Spinal cord (tissue), 10 donors: ENCODE results near the gene ZBTB7A. TPM values are rescaled to one million over a fixed set of nuclear protein-coding genes. Genes with fewer than 3 reads are reported as not detected.
A peak's percentile ranks its signal among the peaks of the same experiment; 100 is the strongest.

ENCODE experiments used
- DNase-seq, 6 donors: peaks; one replicate each; pipeline versions ENCODE4 v3.0.0 to v3.0.0-alpha.2; 2013 to 2015; ENCODE audit warnings: low spot score in 6 of 6, low read depth in 4 of 6
- H3K27ac ChIP-seq: one replicate; pipeline ENCODE4 v1.5.1; 2013; ENCODE audit warnings: low read depth, low read length, control low read depth
- H3K27me3 ChIP-seq: one replicate; pipeline ENCODE4 v1.6.1; 2013; ENCODE audit warnings: low read length; ENCODE audit not compliant: control insufficient read depth, insufficient read depth
- H3K36me3 ChIP-seq: one replicate; pipeline ENCODE4 v1.6.1; 2013; ENCODE audit warnings: low read length; ENCODE audit not compliant: control insufficient read depth, insufficient read depth
- H3K4me1 ChIP-seq: one replicate; pipeline ENCODE4 v1.6.1; 2013; ENCODE audit warnings: low read length; ENCODE audit not compliant: control insufficient read depth, insufficient read depth
- H3K4me3 ChIP-seq: one replicate; pipeline ENCODE4 v1.5.1; 2013; ENCODE audit warnings: low read depth, low read length, control low read depth
- H3K9me3 ChIP-seq: one replicate; pipeline ENCODE4 v1.6.1; 2013; ENCODE audit warnings: low read length; ENCODE audit not compliant: control insufficient read depth, insufficient read depth
- WGBS: methylation state at CpG from one replicate; pipeline ENCODE4 v1.1.5; 2013; ENCODE audit warnings: missing lambda C conversion rate; ENCODE audit not compliant: insufficient coverage; 5-methylcytosine and 5-hydroxymethylcytosine counted together
- polyA plus RNA-seq, 2 donors: library from polyadenylated mRNA; unstranded; fragments of 120-200 nt; gene quantifications; one replicate each; pipeline ENCODE4 v1.2.1, GENCODE V29; 2013; ENCODE audit not compliant: insufficient read length in 2 of 2
- total RNA-seq, 2 donors: library from RNA; depleted of rRNA in 1 of 2; stranded (reverse); fragments of 120-200 nt in 1 of 2; fragments of >200 nt in 1 of 2; gene quantifications; one replicate each; pipeline versions ENCODE4 v1.2.3 to v1.2.4, GENCODE V29; 2013 to 2014
- donor health status: healthy.

ZBTB7A gene
- total and polyA plus RNA-seq, 4 donors, result 6.6 to 14.6 (median 9.8) TPM

DNA sequence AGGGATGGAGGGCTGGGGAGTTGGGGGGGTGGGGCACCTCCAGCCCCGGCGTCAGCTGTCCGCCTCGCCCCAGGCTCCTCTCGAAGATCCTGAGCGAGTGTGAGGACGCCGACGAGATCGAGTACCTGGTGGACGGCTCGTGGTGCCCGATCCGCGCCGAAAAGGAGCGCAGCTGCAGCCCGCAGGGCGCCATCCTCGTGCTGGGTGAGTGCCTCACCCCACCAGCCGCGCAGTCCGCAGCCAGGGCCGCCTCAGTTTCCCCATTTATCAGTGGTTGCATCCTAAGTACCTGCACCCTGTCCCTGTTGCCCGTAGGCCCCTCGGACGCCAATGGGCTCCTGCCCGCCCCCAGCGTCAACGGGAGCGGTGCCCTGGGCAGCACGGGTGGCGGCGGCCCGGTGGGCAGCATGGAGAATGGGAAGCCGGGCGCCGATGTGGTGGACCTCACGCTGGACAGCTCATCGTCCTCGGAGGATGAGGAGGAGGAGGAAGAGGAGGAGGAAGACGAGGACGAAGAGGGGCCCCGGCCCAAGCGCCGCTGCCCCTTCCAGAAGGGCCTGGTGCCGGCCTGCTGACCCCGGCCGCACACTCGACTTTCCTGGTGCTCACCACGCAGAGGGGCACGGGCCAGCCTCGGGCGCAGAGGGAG lies 29.3 kb downstream of the ZBTB7A start:
- WGBS, result 91% methylated on average over 46 of the region's 54 CpGs
- Histone ChIP-seq H3K27me3 (no peaks in the 10 kb centered on the region), H3K27ac (no peak overlapping the region), H3K4me1 (peaks cover 29% of the 10 kb centered on the region), H3K9me3 (no peaks in the 10 kb centered on the region), H3K4me3 (no peak overlapping the region), H3K36me3 (peaks cover 87% of the 10 kb centered on the region)
- DNase-seq, result no peak

DNA sequence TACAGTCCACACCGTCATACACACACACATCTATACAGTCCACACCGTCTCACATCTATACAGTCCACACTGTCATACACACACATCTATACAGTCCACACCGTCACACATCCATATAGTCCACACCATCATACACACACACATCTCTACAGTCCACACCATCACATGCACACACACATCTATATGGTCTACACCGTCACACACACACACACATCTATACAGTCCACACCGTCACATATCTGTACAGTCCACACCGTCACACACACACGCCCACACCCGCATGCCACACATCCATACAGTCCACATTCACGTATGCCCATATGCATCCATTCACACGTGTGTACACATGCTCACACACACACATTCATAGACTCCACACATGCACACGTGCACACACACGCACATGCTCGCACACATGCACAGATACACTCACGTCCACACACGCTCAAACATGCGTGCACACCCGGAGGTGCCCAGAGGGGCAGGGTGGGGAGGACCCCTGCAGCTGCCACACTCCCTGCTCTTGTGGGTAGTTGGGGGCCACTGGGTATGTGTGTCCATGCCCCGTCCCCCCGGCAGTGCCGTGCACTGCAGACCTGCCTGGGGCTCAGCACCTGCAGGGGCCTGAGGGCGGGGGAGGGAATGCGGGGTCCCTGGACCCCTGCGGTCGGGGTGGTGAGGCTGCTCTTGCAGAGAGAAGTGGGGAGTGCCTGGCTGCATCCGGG lies 30.0 kb downstream of the ZBTB7A start:
- no peak overlapping the region for H3K4me3 ChIP-seq
- WGBS, result 94% methylated on average over 25 of the region's 25 CpGs
- DNase-seq, result no peak
- no peak overlapping the region for H3K27ac ChIP-seq
- H3K27me3 ChIP-seq, result no peaks in the 10 kb centered on the region
- peaks cover 36% of the 10 kb centered on the region for H3K4me1 ChIP-seq
- H3K36me3 ChIP-seq, result peaks cover 88% of the 10 kb centered on the region
- no peaks in the 10 kb centered on the region for H3K9me3 ChIP-seq

DNA sequence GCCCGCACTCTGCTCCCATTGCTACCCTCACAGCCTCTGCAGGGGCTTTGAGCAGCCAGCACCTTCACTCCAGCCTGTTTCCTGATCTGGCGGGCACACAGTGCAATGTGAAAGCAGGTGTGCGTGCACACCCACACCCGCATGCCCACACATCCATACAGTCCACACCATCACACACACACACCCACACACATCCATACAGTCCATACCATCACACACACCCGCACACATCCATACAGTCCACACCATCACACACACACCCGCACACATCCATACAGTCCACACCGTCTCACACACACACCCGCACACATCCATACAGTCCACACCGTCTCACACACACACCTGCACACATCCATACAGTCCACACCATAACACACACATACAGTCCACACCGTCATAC lies 31.1 kb downstream of the ZBTB7A start:
- DNase-seq, result no peak
- 87% methylated on average over 6 of the region's 10 CpGs for WGBS
- H3K36me3 ChIP-seq, result peaks cover 93% of the 10 kb centered on the region
- no peak overlapping the region for H3K27ac ChIP-seq
- H3K9me3 ChIP-seq, result no peaks in the 10 kb centered on the region
- H3K27me3 ChIP-seq, result no peaks in the 10 kb centered on the region
- H3K4me3 ChIP-seq, result no peak overlapping the region
- peaks cover 47% of the 10 kb centered on the region for H3K4me1 ChIP-seq

- Histone ChIP-seq H3K27me3 (no peaks in the 10 kb centered on the region), H3K4me3 (no peak overlapping the region), H3K9me3 (no peaks in the 10 kb centered on the region), H3K36me3 (peaks cover 94% of the 10 kb centered on the region), H3K4me1 (peaks cover 47% of the 10 kb centered on the region), H3K27ac (peak overlapping the region; percentile 42)
- DNase-seq, result no peak
- WGBS, result 92% methylated on average over 17 of the region's 19 CpGs
Measured at GRCh38 chr19:4035018-4035566, 31.6 kb downstream of the ZBTB7A start.

DNA sequence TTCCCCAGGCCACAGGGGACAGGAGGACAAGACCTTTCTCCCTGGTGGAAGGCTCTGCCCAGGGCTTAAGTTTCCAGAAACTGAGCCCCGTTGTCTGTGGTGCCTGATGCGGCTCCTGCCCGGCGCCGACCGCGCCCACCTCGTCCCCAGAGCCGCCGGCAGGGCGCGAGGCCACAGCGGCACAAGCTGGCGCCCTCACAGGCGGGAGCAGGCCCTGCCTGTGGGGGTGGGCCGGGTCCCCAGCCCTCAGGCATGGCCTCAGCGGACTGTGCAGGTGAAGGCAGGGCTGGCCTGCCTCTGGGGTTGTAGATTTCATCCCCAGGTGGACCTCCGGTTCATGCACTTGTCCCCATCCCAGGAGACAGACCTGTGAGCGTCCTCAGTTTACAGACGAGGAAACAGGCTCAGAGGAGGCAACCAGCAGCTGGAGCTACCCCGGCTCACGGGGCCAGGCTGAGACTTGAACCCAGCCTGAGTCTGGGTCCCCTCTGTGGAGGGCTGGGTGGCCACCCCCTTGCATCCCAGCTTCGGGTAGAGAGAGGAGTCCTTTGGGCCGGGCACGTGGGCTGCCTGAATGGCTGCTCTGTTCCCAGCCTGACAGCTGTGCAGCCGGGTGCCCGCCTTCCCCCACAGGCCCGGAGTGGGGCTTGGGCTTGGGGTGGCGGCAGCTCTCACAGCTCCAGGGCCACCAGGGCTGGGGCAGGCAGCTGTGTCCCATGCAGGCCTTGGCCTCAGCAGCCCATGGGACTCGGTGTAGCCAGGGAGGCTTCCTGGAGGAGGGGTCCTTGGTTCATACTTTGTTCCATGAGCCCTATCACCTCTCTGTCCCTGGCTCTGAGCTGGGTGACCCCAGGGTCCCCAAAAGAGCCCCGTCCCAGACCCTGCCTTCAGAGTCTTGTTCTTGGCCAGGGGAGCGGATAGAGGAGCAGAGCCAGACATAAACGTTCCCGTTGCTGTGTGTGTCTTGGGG lies 32.4 kb downstream of the ZBTB7A start:
- H3K9me3 ChIP-seq, result no peaks in the 10 kb centered on the region
- DNase-seq, result peak in 2 of 6 donors; percentile 16 to 63
- 90% methylated on average over 34 of the region's 34 CpGs for WGBS
- no peak overlapping the region for H3K4me3 ChIP-seq
- peaks cover 47% of the 10 kb centered on the region for H3K4me1 ChIP-seq
- no peaks in the 10 kb centered on the region for H3K27me3 ChIP-seq
- H3K36me3 ChIP-seq, result peaks cover 100% of the 10 kb centered on the region
- H3K27ac ChIP-seq, result peak overlapping the region; percentile 42

DNA sequence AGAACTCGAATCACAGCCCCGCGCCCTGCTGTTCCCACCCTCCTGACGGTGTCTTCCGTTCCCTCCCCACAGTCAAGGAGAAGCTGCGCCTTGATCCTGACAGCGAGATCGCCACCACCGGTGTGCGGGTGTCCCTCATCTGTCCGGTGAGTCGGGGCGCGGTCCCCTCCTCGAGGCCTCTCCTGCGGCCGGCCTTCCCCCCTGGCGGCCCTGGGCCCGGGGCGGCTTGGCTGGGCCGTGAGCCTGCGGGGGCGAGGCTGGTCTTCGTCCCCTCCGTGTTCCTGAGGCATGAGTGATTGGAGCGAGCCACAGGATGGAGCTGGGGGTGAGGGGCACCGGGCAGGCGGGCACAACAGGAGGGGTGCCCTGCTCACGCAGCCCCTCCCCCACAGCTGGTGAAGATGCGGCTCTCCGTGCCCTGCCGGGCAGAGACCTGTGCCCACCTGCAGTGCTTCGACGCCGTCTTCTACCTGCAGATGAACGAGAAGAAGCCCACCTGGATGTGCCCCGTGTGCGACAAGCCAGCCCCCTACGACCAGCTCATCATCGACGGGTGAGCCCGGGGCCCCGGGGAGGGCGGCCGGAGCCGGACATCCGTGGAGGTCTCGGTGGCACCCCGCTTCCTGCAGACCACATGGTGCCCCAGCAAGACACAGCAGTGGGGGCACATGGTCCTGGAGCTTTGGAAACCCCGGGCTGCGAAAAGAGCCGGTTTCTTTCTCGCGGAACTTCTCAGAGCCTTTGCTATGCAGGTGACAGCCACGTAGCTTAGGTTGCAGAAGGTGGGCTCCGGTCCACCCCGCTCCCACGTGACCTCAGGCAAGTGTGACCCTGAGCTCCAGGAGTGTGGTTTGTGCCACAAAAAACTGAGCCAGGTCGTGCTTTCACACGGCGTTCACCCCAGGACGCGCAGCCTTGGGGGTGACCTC lies 33.4 kb downstream of the ZBTB7A start:
- no peaks in the 10 kb centered on the region for H3K9me3 ChIP-seq
- DNase-seq, result no peak
- no peaks in the 10 kb centered on the region for H3K27me3 ChIP-seq
- H3K36me3 ChIP-seq, result peaks cover 100% of the 10 kb centered on the region
- 89% methylated on average over 62 of the region's 63 CpGs for WGBS
- no peak overlapping the region for H3K4me3 ChIP-seq
- no peak overlapping the region for H3K27ac ChIP-seq
- H3K4me1 ChIP-seq, result peaks cover 42% of the 10 kb centered on the region

DNA sequence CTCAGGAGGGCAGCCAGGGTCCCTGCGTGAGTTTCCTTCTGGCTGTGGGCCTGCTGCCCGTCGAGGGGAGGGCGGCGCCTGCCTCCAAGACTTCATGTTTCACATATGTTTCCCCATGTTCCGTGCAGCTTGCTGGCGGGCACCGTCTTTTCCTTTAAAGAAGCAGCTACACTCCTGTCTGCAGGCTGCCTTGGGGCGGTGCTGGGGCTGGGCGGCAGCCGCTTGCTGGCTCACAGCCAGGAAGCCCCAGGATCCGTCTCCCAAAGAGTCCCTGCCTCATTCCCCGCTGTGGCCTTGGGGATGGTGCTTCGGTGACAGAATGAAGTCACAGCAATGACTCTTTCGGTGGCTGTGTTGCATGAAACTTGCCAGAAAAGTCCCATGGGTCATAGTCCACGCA lies 34.3 kb downstream of the ZBTB7A start:
- no peak for DNase-seq
- Histone ChIP-seq H3K27ac (no peak overlapping the region), H3K4me1 (peaks cover 42% of the 10 kb centered on the region), H3K4me3 (no peak overlapping the region), H3K36me3 (peaks cover 100% of the 10 kb centered on the region), H3K9me3 (no peaks in the 10 kb centered on the region), H3K27me3 (no peaks in the 10 kb centered on the region)
- 47% methylated on average over 13 of the region's 16 CpGs for WGBS

DNA sequence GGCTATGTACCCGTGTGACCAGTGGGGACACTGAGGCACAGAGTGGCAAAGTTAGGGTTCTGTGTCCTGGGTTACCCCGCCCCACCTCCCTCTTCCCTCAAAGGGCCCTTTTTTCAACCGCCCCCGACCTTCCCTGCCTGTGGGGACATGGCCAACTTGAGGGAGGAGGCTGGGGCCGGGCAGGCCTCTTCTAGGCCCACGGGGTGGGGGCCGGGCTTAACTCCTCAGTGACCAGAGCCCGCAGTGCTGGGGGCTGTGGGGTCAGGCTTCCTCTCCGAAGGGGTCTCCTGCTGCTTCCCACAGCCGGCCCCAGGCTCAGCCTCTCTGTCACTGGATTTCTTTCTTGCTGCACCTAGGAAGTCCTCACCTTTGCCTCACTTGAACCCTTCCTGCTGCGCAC lies 35.3 kb downstream of the ZBTB7A start:
- DNase-seq, result no peak
- no peaks in the 10 kb centered on the region for H3K9me3 ChIP-seq
- peaks cover 100% of the 10 kb centered on the region for H3K36me3 ChIP-seq
- H3K27ac ChIP-seq, result no peak overlapping the region
- no peak overlapping the region for H3K4me3 ChIP-seq
- H3K27me3 ChIP-seq, result no peaks in the 10 kb centered on the region
- H3K4me1 ChIP-seq, result peaks cover 42% of the 10 kb centered on the region
- 69% methylated on average over 5 of the region's 11 CpGs for WGBS
